HG03457 (cell line): ENCODE data around the gene ANGPT4.

Source experiments
- ATAC-seq: cut with Tn5 transposase; IDR thresholded peaks from one replicate; pipeline ENCODE4 v1.9.1; 2021; ENCODE audit warnings: moderate number of reproducible peaks; ENCODE audit not compliant: unreplicated experiment

ANGPT4 gene

DNA sequence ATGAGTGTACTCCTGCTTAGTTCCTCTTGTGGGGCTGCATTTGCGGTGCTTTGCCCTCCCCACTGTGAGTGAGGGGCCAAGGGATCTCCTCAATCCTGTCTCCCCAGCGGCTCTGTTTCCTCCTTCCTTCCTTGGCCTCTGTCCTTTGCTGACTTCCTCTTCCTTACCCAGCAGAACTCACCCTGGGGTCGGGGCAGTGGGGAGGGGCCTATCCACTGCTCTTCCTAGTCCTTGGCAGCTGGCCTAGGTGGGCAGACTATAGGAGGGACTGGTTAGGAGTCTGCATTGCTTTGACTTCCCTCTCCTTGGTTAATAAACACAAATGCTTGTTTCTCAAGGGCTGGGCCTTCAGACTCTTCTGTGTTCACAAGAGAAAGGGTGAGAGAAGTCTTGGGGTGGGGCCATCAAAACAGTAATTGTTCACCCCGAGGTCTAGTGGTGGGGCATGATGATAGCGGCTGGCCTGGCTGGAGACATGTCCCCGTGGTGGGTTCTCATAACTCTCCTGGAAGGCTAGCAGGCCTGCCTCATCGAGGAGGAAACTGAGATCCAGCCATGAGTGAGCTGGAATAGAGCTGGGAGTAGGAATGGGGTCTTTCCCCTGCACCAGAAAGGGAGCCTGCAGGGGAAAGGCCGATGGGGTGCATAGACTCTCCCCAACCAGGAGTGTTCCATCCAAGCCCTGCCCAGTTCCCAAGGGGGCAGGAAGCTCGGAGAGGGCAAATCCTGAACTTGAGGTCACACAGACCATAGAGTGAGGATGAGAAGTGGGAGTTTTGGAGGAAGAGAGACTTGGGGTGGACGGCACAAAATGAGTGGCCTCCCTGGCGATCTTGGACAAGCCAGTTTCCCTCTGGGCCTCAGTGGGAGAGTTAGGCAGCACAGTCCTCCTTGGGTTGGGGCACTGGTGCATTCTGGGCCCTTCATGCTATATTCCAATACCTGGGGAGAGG, 69.9 kb downstream of the ANGPT4 start:
- no peak for ATAC-seq

DNA sequence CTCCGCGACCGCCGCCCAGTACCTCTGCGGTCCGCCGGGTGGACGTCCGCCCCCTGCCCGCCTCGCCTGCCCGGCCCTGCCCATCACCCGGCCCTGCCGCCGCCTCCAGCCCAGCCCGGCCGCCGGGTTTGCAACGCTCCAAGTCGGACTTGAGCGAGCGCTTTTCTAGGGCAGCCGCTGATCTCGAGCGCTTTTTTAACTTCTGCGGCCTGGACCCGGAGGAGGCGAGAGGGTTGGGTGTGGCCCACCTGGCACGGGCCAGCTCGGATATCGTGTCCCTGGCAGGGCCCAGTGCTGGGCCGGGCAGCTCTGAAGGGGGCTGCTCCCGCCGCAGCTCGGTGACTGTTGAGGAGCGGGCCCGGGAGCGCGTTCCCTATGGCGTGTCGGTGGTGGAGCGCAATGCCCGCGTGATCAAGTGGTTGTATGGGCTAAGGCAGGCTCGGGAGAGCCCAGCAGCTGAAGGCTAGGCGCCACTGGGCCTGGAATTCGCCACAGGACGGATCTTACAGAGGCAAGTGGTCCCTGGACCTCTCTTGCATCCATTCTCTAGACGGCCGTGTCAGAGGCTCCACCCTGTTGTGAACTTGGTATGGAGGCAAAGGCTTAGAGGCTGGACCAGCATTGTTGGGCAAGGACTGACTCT, 70.8 kb downstream of the ANGPT4 start:
- ATAC-seq, result no peak

DNA sequence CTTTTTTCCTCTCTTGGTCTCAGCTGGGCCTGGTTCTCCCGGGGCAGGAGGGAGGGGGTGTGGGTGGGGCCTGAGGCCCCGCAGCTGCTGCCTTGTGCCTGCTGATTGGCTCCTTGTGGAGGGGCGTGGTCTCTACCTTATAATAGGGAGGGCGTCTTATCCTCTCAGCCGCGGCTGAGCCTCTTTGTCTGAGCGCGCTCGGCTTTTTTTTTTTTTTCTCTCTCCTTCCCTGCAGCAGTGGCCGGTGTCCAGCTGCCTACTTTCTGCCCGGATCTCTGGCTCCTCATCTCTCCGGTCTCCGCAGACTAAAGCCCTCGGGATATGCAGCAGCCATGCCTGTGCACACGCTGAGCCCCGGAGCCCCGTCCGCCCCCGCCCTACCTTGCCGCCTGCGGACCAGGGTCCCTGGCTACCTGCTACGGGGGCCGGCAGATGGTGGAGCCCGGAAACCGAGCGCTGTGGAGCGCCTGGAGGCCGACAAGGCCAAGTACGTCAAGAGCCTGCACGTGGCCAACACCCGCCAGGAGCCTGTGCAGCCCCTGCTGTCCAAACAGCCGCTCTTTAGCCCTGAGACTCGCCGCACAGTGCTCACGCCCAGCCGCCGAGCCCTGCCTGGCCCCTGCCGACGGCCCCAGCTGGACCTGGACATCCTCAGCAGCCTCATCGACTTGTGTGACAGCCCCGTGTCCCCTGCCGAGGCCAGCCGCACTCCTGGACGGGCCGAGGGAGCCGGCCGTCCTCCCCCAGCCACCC, 71.5 kb downstream of the ANGPT4 start:
- peak; percentile 89 for ATAC-seq

DNA sequence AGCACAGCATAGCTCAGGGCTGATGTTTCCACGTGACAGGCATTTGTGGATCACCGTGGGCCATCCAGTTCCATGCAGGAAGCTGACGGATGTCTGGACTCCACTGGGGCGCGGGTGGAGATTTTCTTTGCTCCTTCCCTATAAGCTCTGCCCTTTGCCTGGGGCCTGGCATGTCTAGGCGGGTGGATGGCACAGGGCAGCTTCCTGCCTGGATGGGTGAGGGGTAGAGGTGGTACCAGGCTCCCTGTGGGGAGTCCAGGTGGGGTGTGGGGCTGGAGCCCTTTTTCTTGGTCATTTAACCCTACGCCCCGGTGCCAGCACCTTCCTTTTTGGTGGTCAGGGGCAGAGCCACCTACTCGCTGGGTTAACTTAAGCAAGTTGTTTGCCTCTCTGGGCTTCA, 72.2 kb downstream of the ANGPT4 start:
- no peak for ATAC-seq

DNA sequence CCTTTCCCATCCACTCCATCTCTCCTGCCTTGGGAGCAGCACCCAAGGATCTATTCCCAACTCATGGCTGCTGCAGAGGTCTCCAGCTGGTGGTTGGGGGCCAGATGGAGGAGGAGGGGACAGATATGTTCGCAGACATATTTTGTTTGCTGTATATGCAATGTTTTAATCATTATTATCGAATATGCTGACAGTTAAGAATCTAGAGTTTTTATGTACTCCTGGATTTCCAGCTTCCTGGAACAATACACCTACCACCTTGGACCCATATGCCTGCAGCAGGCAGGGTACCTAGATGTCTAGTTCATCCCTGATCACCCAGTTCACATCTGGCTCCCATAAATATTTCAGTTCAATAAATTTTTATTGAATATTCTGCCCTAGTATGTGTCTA, 73.6 kb downstream of the ANGPT4 start:
- ATAC-seq, result no peak

DNA sequence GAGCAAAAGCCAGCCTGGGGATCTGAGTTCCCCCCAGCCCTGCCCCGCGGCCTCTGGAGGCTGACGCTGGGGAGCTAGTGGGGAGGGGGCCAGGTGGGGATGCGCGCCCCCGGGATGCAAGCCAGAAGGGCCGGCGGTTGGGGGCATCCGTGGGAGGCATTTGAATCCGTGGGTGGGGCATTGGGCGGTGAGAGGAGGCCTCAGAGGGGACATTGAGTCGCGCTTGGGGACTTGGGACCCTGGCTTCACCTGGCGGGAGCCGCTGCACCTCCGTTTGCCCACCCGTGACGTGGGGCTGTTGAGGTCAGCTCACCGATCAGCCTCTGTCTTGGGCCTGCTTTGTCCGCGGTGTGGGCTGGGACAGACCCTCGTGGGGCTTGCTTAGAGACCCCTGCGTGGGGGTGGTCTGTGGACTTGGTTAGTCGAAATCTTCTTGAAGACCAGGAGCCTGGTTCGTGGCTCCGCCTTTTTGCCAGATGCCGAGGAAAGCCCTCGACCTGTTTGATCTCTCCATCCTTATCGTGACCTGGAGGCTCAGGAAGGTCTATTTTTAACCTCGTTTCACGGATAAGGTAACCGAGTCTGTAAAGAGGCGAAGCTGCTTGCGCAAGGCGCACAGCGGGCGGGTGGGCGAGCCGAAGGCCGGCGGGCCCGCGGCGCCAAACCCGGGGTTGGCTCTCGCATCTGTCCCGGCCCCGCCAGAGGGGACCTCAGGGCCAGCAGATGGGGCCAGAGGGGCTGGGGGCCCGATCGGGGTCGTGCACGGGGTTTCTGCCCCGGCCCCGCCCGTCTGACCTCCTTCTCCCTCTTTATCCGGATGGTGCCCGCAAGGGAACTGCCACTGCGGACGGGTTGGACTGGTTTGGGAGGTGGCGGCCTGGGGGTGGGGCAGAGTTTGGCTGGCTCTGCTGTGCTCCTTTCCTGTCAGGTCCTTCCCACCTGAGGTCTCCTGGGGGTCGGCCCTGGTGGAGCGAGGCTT, 74.3 kb downstream of the ANGPT4 start:
- ATAC-seq, result no peak

DNA sequence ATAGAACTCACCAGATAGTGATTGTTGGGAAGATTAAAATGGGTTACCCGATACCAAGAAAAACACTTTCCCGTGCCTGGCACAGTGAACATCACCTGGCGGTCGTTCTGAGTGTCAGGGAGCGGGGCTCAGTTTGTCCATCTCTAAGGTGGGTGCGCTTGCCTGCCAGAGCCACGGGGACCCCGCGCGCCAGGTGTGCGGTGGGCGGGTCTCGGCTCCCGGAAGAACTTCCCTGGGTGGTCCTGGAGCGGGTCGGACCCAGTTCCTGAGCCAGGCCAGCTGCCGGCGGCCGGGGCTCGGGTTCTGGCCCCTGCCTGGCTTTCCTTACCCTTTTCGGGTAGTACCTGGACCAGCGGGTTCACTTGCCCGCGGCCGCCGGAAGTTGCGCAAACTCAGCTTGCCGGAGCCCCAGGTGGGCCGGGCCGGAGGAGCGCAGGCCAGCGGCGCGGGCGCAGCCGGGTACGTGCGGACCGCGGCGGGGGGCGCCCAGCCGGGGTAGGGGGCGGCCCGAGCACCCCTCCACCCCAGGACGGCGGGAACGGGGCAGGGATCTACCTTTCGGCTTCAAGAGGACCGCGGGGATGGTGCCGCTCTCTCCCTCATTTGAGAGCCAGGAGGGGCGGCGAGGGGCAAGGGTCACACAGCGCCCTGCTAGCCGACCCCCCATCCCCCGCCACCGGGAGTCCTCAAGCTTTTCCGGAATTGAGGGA, 75.1 kb downstream of the ANGPT4 start:
- no peak for ATAC-seq

DNA sequence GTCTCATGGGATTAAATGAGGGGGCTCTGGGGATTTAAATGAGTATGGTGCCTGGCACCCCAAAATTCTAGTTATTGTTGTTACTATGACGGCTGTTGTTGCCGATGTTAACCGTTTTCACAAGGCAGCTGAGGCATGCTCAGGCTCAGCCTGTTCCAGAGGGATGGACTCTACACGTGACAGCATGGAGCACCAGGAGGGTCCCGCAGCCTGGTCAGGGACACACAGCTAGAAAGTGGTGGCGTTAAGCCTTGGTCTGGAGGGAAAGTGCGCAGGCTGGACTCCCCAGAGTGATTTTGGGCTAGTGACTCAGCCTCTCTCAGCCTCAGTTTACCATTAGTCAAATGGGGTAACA, 75.7 kb downstream of the ANGPT4 start:
- no peak for ATAC-seq

DNA sequence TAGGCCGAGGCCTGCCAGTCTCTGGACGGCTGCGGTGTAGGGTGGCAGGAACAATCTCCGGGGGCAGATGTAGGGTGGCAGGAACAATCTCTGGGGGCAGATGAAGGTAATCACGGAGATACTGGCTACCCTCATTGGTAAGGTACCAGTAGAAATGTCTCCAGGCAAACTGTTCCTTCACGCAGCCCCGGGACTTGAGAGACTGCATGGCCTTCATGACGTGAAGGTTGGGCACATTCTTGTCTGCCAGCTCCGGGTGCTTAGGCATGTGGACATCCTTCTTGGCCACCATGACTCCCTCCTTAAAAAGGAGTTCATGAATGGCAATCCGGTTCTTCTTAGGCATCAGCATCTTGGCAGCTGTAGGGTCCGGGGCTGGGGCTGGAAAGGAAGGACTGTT, 76.5 kb downstream of the ANGPT4 start:
- no peak for ATAC-seq

DNA sequence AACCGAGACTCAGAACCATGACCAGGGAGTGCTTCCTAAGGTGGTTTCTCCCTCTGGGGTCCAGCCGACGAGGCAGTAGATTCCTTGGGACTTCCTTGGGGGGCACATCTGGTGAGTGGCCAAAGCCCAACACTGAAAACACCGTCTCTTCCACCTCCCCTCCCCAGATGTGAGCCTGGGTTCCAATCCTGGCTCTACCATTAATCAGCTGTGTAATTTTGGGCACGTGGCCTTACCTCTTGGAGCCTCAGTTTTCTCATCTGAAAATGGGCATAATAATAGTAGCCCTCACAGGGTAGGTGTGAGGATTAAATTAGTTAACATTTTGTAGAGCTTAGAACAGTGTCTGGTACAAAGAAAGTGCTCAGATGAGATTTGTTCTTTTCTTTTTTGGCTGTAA, 77.1 kb downstream of the ANGPT4 start:
- no peak for ATAC-seq

DNA sequence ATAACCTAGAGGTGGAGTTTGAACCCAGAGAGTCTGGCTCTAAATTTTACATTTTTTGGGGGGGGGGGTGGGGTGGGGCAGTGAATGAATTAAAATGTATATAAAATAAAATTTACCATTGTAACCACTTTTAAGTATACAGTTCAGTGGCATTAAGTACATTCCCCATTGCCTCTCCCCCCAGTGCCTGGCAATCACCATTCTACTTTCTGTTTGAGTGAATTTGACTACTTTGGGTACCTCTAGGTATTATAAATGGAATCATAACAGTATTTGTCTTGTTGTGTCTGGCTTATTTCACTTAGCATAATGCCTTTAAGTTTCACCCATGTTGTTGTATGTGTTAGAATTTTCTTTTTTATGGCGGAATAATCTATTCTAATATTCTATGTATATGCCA, 79.9 kb downstream of the ANGPT4 start:
- no peak for ATAC-seq

DNA sequence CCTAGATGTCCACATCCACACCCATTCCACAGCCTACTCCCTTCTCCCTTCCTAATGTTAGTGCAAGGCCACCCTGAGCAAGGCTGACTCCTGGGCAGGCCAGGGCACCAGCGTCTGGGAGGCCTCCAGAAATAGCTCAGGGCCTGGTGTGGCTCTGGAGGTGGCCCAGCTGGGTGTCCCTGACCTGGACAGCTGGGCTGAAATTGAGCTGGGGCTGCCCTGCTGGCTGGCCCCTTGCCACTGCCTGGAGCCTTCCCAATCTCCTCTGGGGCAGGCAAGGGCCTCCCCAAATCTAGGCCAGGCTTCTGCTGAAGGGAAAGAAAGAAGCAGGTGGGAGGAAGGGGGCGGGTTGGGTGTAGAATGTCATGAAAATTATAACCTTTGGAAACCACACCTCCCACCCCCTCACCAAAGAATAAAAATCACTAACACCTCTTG, 80.5 kb downstream of the ANGPT4 start:
- no peak for ATAC-seq

DNA sequence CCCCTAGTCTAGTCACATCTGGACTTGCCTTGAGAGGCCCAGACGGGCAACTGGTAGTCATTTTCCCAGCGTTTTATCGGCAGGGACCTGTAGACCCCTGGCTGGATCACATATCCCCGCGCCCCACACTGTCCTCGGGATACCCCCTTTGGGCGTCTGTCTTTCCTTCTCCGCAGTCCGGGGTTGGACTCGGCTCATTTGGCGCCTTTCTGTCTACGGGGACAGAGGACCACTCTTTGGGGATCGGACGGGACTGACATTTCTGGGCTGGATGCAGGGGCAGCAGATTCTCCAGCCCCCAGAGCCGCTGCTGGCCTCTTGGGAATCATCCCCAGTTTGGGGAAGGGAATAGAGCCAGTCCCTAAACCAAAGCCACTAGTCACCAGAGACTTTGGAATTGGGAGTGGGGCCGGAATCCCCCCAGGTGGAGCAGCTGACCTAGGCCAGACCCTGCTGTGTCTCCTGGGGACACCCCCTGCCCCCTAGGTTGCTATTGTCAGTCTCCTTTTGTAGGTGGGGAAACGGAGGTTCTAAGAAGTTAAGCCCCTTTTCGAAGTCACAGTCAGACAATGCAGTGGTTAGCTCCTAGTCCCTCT, 81.9 kb downstream of the ANGPT4 start:
- ATAC-seq, result no peak

DNA sequence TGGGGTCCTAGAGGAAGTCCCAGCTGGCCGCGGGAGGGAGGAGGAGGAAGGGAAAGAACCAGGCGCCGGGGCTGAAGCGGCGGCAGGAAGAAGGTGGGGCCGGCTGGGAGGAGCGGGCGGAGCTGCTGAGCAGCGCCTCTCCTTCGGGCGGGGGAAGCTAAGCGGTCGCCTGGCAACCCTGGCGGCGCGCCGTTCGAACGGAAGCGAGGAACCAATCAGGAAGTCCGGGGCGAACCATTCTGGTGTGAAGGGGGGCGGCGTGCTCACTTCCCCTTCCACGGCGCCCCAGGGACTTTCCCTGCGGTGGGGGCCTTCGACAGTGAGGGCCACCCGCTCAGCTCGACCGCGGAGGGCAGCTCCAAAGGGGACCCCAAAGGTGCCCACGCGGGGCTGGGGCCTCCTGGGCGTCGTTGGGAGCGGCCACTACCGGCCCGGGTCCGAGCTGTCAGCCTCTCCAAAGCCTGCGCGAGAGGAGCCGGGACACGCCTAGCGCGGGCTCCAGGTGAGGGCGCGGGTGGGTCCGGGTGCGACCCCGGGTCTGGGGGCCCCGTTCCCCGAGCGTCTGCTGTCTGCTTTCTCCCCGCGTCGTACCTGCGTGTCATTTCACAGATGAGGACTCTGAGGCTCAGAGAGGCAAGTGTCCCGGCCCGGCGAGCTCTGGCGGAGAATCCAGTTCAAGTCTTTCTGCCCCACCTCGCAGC, 82.5 kb downstream of the ANGPT4 start, which contains the start of gene FAM110A:
Gene FAM110A, plus strand, starts transcription at position 266 of the 701 bp plus-strand sequence. CDS start 11,090 bp downstream, outside the sequence.
- ATAC-seq, result peak; percentile 95

DNA sequence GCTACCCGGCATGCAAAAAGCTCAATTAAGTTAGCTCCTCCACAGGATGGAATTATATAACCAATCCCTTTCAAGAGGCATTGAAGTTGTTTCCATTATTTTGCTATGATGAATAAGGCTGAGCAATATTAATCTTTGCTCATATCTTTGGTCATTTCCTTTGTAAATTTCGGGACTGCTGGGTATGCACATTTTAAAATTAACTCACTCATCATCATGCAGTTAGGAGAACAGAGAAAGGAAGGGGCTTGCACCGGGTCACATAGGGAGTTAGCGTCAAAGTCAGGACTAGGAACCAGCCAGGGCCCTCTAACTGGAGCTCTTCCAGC, 83.0 kb downstream of the ANGPT4 start:
- ATAC-seq, result no peak

DNA sequence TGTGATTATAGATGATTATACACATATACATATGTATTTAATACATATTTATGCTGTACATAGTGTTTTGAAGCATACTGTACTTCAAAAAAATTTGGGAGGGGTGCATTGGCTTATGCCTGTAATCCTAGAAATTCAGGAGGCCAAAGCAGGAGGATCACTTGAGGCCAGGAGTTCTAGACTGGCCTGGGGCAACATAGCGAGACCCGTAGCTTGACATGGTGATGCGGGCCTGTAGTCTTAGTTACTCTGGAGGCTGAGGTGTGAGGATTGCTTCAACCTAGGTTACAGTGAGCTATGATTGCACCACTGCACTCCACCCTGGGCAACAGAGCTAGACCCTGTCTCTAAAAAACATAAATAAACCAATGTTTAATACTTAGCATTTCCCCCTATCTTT, 84.2 kb downstream of the ANGPT4 start:
- ATAC-seq, result no peak

DNA sequence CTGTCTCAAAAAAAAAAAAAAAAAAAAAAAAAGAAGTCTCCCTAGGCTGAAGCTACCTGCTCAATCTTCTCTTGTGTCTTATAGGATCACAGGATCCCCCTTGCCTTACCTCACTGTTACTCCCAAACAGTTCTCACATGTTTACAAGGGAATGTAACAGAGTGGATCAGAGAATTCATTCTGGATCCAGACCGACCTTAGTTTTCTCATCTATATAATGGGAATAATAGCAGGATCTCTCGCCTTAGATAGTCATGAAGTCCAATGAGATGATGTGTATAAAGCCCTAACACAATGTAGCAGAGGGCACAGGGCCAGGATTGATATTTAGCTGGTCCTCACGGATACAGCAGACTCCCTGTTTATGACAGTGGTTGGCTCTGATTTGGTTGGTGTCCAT, 84.9 kb downstream of the ANGPT4 start:
- no peak for ATAC-seq

DNA sequence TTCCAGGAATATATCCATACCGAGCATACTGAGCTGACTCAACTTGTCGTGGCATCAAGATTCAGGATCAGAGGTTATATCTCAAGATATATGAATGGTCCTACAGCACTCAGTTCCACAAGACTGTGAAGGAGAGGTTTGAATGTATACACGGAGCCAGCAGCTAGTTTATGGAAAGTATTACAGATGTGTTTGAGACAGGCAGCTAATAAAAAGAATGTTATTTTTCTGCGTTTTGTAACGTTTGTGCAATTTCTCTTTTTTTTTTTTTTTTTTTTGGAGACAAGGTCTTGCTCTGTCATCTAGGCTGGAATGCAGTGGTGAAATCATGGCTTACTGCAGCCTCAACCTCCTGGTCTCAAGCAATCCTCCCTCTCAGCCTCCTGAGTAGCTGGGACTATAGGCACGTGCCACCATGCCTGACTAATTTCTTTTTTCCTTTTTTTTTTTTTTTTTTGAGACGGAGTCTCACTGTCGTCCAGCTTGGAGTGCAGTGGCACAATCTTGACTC, 86.1 kb downstream of the ANGPT4 start:
- ATAC-seq, result no peak

DNA sequence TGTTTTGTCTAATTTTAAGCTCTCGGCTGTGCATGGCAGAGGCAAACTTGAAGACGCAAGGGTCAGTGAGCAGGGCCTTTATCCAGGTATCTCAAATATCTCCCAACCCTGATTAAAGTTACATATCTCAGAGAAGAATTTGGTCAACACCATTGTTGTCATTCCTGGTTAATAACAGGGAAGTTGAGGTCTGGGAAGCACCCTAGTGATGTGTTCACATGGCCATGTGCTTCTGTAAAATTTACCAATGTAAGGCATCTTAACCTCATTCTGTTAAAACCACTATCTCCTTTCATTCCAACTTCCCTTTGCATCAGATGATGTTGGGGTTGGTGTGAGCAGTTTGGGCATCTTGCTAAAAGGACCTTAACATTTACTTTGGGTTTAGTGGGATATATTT, 86.6 kb downstream of the ANGPT4 start:
- no peak for ATAC-seq
